PC-3 (cell line): Measurements from ENCODE around the gene FAM107A. TPM values are rescaled to one million over a fixed set of nuclear protein-coding genes. Genes with fewer than 3 reads are reported as not detected.
A peak's percentile ranks its signal among the peaks of the same experiment; 100 is the strongest.

Source experiments
- ATAC-seq: fragments of 200-7000 bp; cut with Tn5 transposase; 2 replicates; pipeline ENCODE4 v1.9.1; 2020; ENCODE audit warnings: mild to moderate bottlenecking, moderate library complexity
- BruUV-seq: library from RNA; stranded (reverse); fragments of 400-500 nt; replicated peaks from 2 replicates; lab custom pipeline; 2021; lab: Mats Ljungman, UMichigan
- CTCF ChIA-PET: fragments of 300-600 bp; sonication (Branson Sonifier 250); formaldehyde crosslinking; loops from one replicate; lab custom pipeline; 2022; ENCODE audit warnings: antibody characterized with exemption; lab: Charles Lee
- POLR2A ChIA-PET: fragments of 300-600 bp; sonication (Branson Sonifier 250); formaldehyde crosslinking; loops from one replicate; lab custom pipeline; 2022; ENCODE audit warnings: antibody characterized with exemption; ENCODE audit not compliant: unreplicated experiment; lab: Charles Lee
- DNase-seq: peaks from one replicate; pipeline ENCODE4 v3.0.0-alpha.2; 2015
- H2AFZ ChIP-seq: fragments of 300-600 bp; sonication (generic); 2 replicates; pipeline ENCODE4 v1.6.0; 2016; ENCODE audit warnings: antibody characterized with exemption, low read length
- H3F3A ChIP-seq: fragments of 300-600 bp; sonication (generic); one replicate; pipeline ENCODE4 v1.6.0; 2017; ENCODE audit warnings: antibody characterized with exemption, low read length, control low read depth, mild to moderate bottlenecking; ENCODE audit not compliant: unreplicated experiment
- H3K27ac ChIP-seq: fragments of 300-600 bp; sonication (generic); 2 replicates; pipeline ENCODE4 v1.5.1; 2016; ENCODE audit warnings: mild to moderate bottlenecking, low read length
- H3K27me3 ChIP-seq: fragments of 300-600 bp; sonication (generic); 2 replicates; pipeline ENCODE4 v1.6.1; 2016; ENCODE audit warnings: low read length, mixed read lengths
- H3K36me3 ChIP-seq: fragments of 300-600 bp; sonication (generic); 2 replicates; pipeline ENCODE4 v1.6.1; 2016; ENCODE audit warnings: low read depth, mixed run types, low read length, mixed read lengths
- H3K4me1 ChIP-seq: fragments of 300-600 bp; sonication (generic); 2 replicates; pipeline ENCODE4 v1.5.1; 2016; ENCODE audit warnings: low read length; ENCODE audit not compliant: insufficient read depth
- H3K4me2 ChIP-seq: fragments of 300-600 bp; sonication (generic); 2 replicates; pipeline ENCODE4 v1.6.0; 2016; ENCODE audit warnings: low read length
- H3K4me3 ChIP-seq: fragments of 300-600 bp; sonication (generic); 2 replicates; pipeline ENCODE4 v1.5.1; 2016; ENCODE audit warnings: mild to moderate bottlenecking, low read length, mixed read lengths
- H3K79me2 ChIP-seq: fragments of 300-600 bp; sonication (generic); 2 replicates; pipeline ENCODE4 v1.6.1; 2017; ENCODE audit warnings: low read length, mixed read lengths
- H3K9ac ChIP-seq: fragments of 300-600 bp; sonication (generic); 2 replicates; pipeline ENCODE4 v1.6.0; 2016; ENCODE audit warnings: mild to moderate bottlenecking, low read length
- H3K9me2 ChIP-seq: fragments of 300-600 bp; sonication (generic); replicated peaks from 2 replicates; pipeline ENCODE4 v1.6.1; 2016; ENCODE audit warnings: mixed run types, low read length, mixed read lengths
- H3K9me3 ChIP-seq: fragments of 300-600 bp; sonication (generic); 2 replicates; pipeline ENCODE4 v1.6.1; 2016; ENCODE audit warnings: low read length, mixed read lengths
- H4K20me1 ChIP-seq: fragments of 300-600 bp; sonication (generic); 2 replicates; pipeline ENCODE4 v1.6.1; 2016; ENCODE audit warnings: low read length, mixed read lengths
- CTCF ChIP-seq: fragments of 300-600 bp; sonication (generic); conservative IDR thresholded peaks from 2 replicates; pipeline ENCODE4 v1.5.1; 2017; ENCODE audit warnings: antibody characterized with exemption, low read depth, mild to moderate bottlenecking, low read length
- EZH2 ChIP-seq: fragments of 300-600 bp; sonication (generic); IDR thresholded peaks from one replicate; pipeline ENCODE4 v1.6.1; 2017; ENCODE audit warnings: antibody characterized with exemption, mild to moderate bottlenecking, low read length; ENCODE audit not compliant: unreplicated experiment
- EZH2phosphoT487 ChIP-seq: fragments of 300-600 bp; sonication (generic); IDR thresholded peaks from 2 replicates; pipeline ENCODE4 v1.6.1; 2018; ENCODE audit warnings: mild to moderate bottlenecking, antibody characterized with exemption, low read length, borderline replicate concordance
- intact Hi-C: fragments of 100-400 bp; cut with micrococcal nuclease; formaldehyde crosslinking; loops from 2 replicates; pipeline ENCODE4 v1.9.0; 2023
- total RNA-seq: library from RNA; depleted of rRNA; stranded (reverse); fragments of >200 nt; gene quantifications from 2 replicates; pipeline ENCODE4 v1.2.3, GENCODE V29; 2014

The FAM107A gene
- total RNA-seq, 1 experiment from 2014 or later = 0.07 TPM

GRCh38 chr3:58607816-58608215, 30.6 kb upstream of the FAM107A start:
- H3K4me3 ChIP-seq = no peak overlapping the region
- ATAC-seq = peak; percentile 20
- TF ChIP-seq EZH2 (no peak), EZH2phosphoT487 (no peak), CTCF (no peak)
- H3K9me2 ChIP-seq = no peaks in the 10 kb centered on the region
- H3K9ac ChIP-seq = peak overlapping the region; percentile 88
- no TSS peak for BruUV-seq
- peaks cover 34% of the 10 kb centered on the region for H3K4me1 ChIP-seq
- H3K27ac ChIP-seq = peak overlapping the region; percentile 98
- H2AFZ ChIP-seq = no peak overlapping the region
- ChIA-PET CTCF (no interaction called here), POLR2A (no interaction called here)
- H4K20me1 ChIP-seq = no peaks in the 10 kb centered on the region
- H3K79me2 ChIP-seq = no peaks in the 10 kb centered on the region
- no peaks in the 10 kb centered on the region for H3F3A ChIP-seq
- H3K4me2 ChIP-seq = peak overlapping the region; percentile 71
- no peaks in the 10 kb centered on the region for H3K27me3 ChIP-seq
- peak; percentile 86 for DNase-seq
- H3K36me3 ChIP-seq = no peaks in the 10 kb centered on the region
- H3K9me3 ChIP-seq = no peaks in the 10 kb centered on the region
- intact Hi-C loops = loop anchor here (1.0 kb wide), 2 partner anchors 21 to 40 kb away; no protein-coding TSS in a partner anchor

GRCh38 chr3:58606693-58607092, 29.5 kb upstream of the FAM107A start:
- Histone ChIP-seq H4K20me1 (no peaks in the 10 kb centered on the region), H3F3A (no peaks in the 10 kb centered on the region), H3K79me2 (no peaks in the 10 kb centered on the region), H3K9me2 (no peaks in the 10 kb centered on the region), H2AFZ (no peak overlapping the region), H3K4me1 (peaks cover 34% of the 10 kb centered on the region), H3K36me3 (no peaks in the 10 kb centered on the region), H3K9ac (no peak overlapping the region), H3K9me3 (no peaks in the 10 kb centered on the region), H3K27ac (no peak overlapping the region), H3K4me2 (no peak overlapping the region), H3K27me3 (no peaks in the 10 kb centered on the region), H3K4me3 (no peak overlapping the region)
- ATAC-seq (no peak), DNase-seq (no peak)
- intact Hi-C loops = no loop called here
- POLR2A ChIA-PET = no interaction called here
- CTCF ChIA-PET = no interaction called here
- TF ChIP-seq CTCF = no peak
- TF ChIP-seq EZH2 = no peak
- TF ChIP-seq EZH2phosphoT487 = no peak
- no TSS peak for BruUV-seq

GRCh38 chr3:58604031-58604430, 26.8 kb upstream of the FAM107A start:
- Histone ChIP-seq H3K4me3 (no peak overlapping the region), H3F3A (no peaks in the 10 kb centered on the region), H3K27ac (no peak overlapping the region), H3K36me3 (no peaks in the 10 kb centered on the region), H3K27me3 (no peaks in the 10 kb centered on the region), H4K20me1 (no peaks in the 10 kb centered on the region), H3K4me2 (no peak overlapping the region), H2AFZ (no peak overlapping the region), H3K79me2 (no peaks in the 10 kb centered on the region), H3K4me1 (peaks cover 21% of the 10 kb centered on the region), H3K9me2 (no peaks in the 10 kb centered on the region), H3K9me3 (no peaks in the 10 kb centered on the region), H3K9ac (no peak overlapping the region)
- intact Hi-C loops = no loop called here
- DNase-seq = no peak
- TF ChIP-seq EZH2 (no peak), CTCF (no peak), EZH2phosphoT487 (no peak)
- POLR2A ChIA-PET = no interaction called here
- ATAC-seq = no peak
- CTCF ChIA-PET = no interaction called here
- no TSS peak for BruUV-seq
